ENCODE measurements around the gene CD151. TPM values are rescaled to one million over a fixed set of nuclear protein-coding genes. Genes with fewer than 3 reads are reported as not detected.

The CD151 gene
- total and polyA plus RNA-seq, 2 experiments from 2014 or later, result 248 to 356 TPM

GRCh38 chr11:824942-825341, 7.8 kb upstream of the CD151 start:
- H3K36me3 ChIP-seq (replicated peaks; ENCODE audit: insufficient read depth, low read depth), result no peaks in the 10 kb centered on the region
- H4K20me1 ChIP-seq (ENCODE audit: insufficient read depth, poor library complexity, severe bottlenecking), result peaks cover 16% of the 10 kb centered on the region
- no peak overlapping the region for H3K4me2 ChIP-seq
- peaks cover 19% of the 10 kb centered on the region for H3K79me2 ChIP-seq
- peaks cover 35% of the 10 kb centered on the region for H3K4me1 ChIP-seq (ENCODE audit: insufficient read depth)
- no peak overlapping the region for H2AFZ ChIP-seq
- no peak overlapping the region for H3K4me3 ChIP-seq
- no peaks in the 10 kb centered on the region for H3K9me3 ChIP-seq (ENCODE audit: low read depth)
- H3K9me2 ChIP-seq (replicated peaks; ENCODE audit: insufficient read depth), result no peaks in the 10 kb centered on the region
- DNase-seq (ENCODE audit: low spot score), result no peak
- peaks cover 21% of the 10 kb centered on the region for H3K27me3 ChIP-seq
- H3K27ac ChIP-seq, result no peak overlapping the region
- TF ChIP-seq EZH2 (IDR thresholded peaks at IDR 0.05; ENCODE audit: borderline replicate concordance), result no peak
- TF ChIP-seq CTCF (IDR thresholded peaks at IDR 0.05; ENCODE audit: poor library complexity), result no peak
- TF ChIP-seq EZH2phosphoT487 (IDR thresholded peaks at IDR 0.05; ENCODE audit: low read depth, severe bottlenecking, unreplicated experiment), result no peak
- 86% methylated on average over 10 of the region's 11 CpGs for WGBS (ENCODE audit: low lambda C conversion rate, missing lambda C conversion rate)

- no peaks in the 10 kb centered on the region for H3K9me2 ChIP-seq (replicated peaks; ENCODE audit: insufficient read depth)
- TF ChIP-seq EZH2 (IDR thresholded peaks at IDR 0.05; ENCODE audit: borderline replicate concordance) (no peak), EZH2phosphoT487 (IDR thresholded peaks at IDR 0.05; ENCODE audit: low read depth, severe bottlenecking, unreplicated experiment) (no peak), CTCF (IDR thresholded peaks at IDR 0.05; ENCODE audit: poor library complexity) (no peak)
- no peak for DNase-seq (ENCODE audit: low spot score)
- peak overlapping the region; percentile 96 for H3K4me2 ChIP-seq
- no peaks in the 10 kb centered on the region for H3K9me3 ChIP-seq (ENCODE audit: low read depth)
- H3K27me3 ChIP-seq, result peaks cover 21% of the 10 kb centered on the region
- peaks cover 15% of the 10 kb centered on the region for H4K20me1 ChIP-seq (ENCODE audit: insufficient read depth, poor library complexity, severe bottlenecking)
- no peak overlapping the region for H2AFZ ChIP-seq
- peaks cover 37% of the 10 kb centered on the region for H3K4me1 ChIP-seq (ENCODE audit: insufficient read depth)
- peaks cover 14% of the 10 kb centered on the region for H3K79me2 ChIP-seq
- H3K4me3 ChIP-seq, result no peak overlapping the region
- H3K27ac ChIP-seq, result no peak overlapping the region
- H3K36me3 ChIP-seq (replicated peaks; ENCODE audit: insufficient read depth, low read depth), result no peaks in the 10 kb centered on the region
- 77% methylated on average over 12 of the region's 12 CpGs for WGBS (ENCODE audit: low lambda C conversion rate, missing lambda C conversion rate)
These were observed 7.2 kb upstream of the CD151 start for GRCh38 chr11:825366-826226.

- Histone ChIP-seq H2AFZ (no peak overlapping the region), H3K9me2 (replicated peaks; ENCODE audit: insufficient read depth) (no peaks in the 10 kb centered on the region), H3K4me2 (peak overlapping the region; percentile 96), H3K4me3 (no peak overlapping the region), H3K27ac (peak overlapping the region; percentile 83), H4K20me1 (ENCODE audit: insufficient read depth, poor library complexity, severe bottlenecking) (peaks cover 9% of the 10 kb centered on the region), H3K27me3 (peaks cover 21% of the 10 kb centered on the region), H3K4me1 (ENCODE audit: insufficient read depth) (peaks cover 35% of the 10 kb centered on the region), H3K79me2 (peaks cover 8% of the 10 kb centered on the region), H3K36me3 (replicated peaks; ENCODE audit: insufficient read depth, low read depth) (no peaks in the 10 kb centered on the region), H3K9me3 (ENCODE audit: low read depth) (no peaks in the 10 kb centered on the region)
- no peak for DNase-seq (ENCODE audit: low spot score)
- WGBS (ENCODE audit: low lambda C conversion rate, missing lambda C conversion rate), result 69% methylated on average over 9 of the region's 9 CpGs
- TF ChIP-seq EZH2phosphoT487 (IDR thresholded peaks at IDR 0.05; ENCODE audit: low read depth, severe bottlenecking, unreplicated experiment) (no peak), CTCF (IDR thresholded peaks at IDR 0.05; ENCODE audit: poor library complexity) (no peak)
These were observed 6.5 kb upstream of the CD151 start for GRCh38 chr11:826227-826621.
